ENCODE data around the gene ETV7.
"Not testable (repeated sequence)": the region's sequence is repeated elsewhere in the genome, so short reads cannot be mapped to it uniquely, and the experiment has no call there.

Gene ETV7

GRCh38 chr6:36372088-36372487 is 15.4 kb downstream of the ETV7 start:
- Histone ChIP-seq H3K4me1 (ENCODE audit: control insufficient read depth, insufficient read depth, low read length) (no peaks in the 10 kb centered on the region), H3K9ac (ENCODE audit: low read depth, low read length) (no peak overlapping the region), H3K4me3 (ENCODE audit: low read depth, low read length) (no peak overlapping the region), H3K9me3 (ENCODE audit: control insufficient read depth, insufficient read depth, low read length) (no peaks in the 10 kb centered on the region), H3K36me3 (ENCODE audit: control insufficient read depth, insufficient read depth, low read length) (no peaks in the 10 kb centered on the region), H3K27me3 (ENCODE audit: control insufficient read depth, insufficient read depth, low read length) (no peaks in the 10 kb centered on the region)

- no peak overlapping the region for H3K4me3 ChIP-seq (ENCODE audit: low read depth, low read length)
- H3K36me3 ChIP-seq (ENCODE audit: control insufficient read depth, insufficient read depth, low read length) = no peaks in the 10 kb centered on the region
- H3K4me1 ChIP-seq (ENCODE audit: control insufficient read depth, insufficient read depth, low read length) = no peaks in the 10 kb centered on the region
- H3K27me3 ChIP-seq (ENCODE audit: control insufficient read depth, insufficient read depth, low read length) = no peaks in the 10 kb centered on the region
- no peaks in the 10 kb centered on the region for H3K9me3 ChIP-seq (ENCODE audit: control insufficient read depth, insufficient read depth, low read length)
- no peak overlapping the region for H3K9ac ChIP-seq (ENCODE audit: low read depth, low read length)
Observed at GRCh38 chr6:36371211-36371610, 16.3 kb downstream of the ETV7 start.

GRCh38 chr6:36370638-36371037 is 16.8 kb downstream of the ETV7 start:
- Histone ChIP-seq H3K9ac (ENCODE audit: low read depth, low read length) (no peak overlapping the region), H3K9me3 (ENCODE audit: control insufficient read depth, insufficient read depth, low read length) (no peaks in the 10 kb centered on the region), H3K36me3 (ENCODE audit: control insufficient read depth, insufficient read depth, low read length) (no peaks in the 10 kb centered on the region), H3K27me3 (ENCODE audit: control insufficient read depth, insufficient read depth, low read length) (no peaks in the 10 kb centered on the region), H3K4me3 (ENCODE audit: low read depth, low read length) (no peak overlapping the region), H3K4me1 (ENCODE audit: control insufficient read depth, insufficient read depth, low read length) (no peaks in the 10 kb centered on the region)

- no peak overlapping the region for H3K9ac ChIP-seq (ENCODE audit: low read depth, low read length)
- no peak overlapping the region for H3K4me3 ChIP-seq (ENCODE audit: low read depth, low read length)
- H3K9me3 ChIP-seq (ENCODE audit: control insufficient read depth, insufficient read depth, low read length) = no peaks in the 10 kb centered on the region
- H3K4me1 ChIP-seq (ENCODE audit: control insufficient read depth, insufficient read depth, low read length) = no peaks in the 10 kb centered on the region
- no peaks in the 10 kb centered on the region for H3K27me3 ChIP-seq (ENCODE audit: control insufficient read depth, insufficient read depth, low read length)
- no peaks in the 10 kb centered on the region for H3K36me3 ChIP-seq (ENCODE audit: control insufficient read depth, insufficient read depth, low read length)
Observed at GRCh38 chr6:36368921-36369865, 18.3 kb downstream of the ETV7 start.

- H3K36me3 ChIP-seq (ENCODE audit: control insufficient read depth, insufficient read depth, low read length) = no peaks in the 10 kb centered on the region
- H3K27me3 ChIP-seq (ENCODE audit: control insufficient read depth, insufficient read depth, low read length) = no peaks in the 10 kb centered on the region
- no peak overlapping the region for H3K4me3 ChIP-seq (ENCODE audit: low read depth, low read length)
- no peaks in the 10 kb centered on the region for H3K9me3 ChIP-seq (ENCODE audit: control insufficient read depth, insufficient read depth, low read length)
- no peak overlapping the region for H3K9ac ChIP-seq (ENCODE audit: low read depth, low read length)
- H3K4me1 ChIP-seq (ENCODE audit: control insufficient read depth, insufficient read depth, low read length) = no peaks in the 10 kb centered on the region
Observed at GRCh38 chr6:36368421-36368820, 19.0 kb downstream of the ETV7 start.

- Histone ChIP-seq H3K4me3 (ENCODE audit: low read depth, low read length) (no peak overlapping the region), H3K9me3 (ENCODE audit: control insufficient read depth, insufficient read depth, low read length) (no peaks in the 10 kb centered on the region), H3K9ac (ENCODE audit: low read depth, low read length) (no peak overlapping the region), H3K36me3 (ENCODE audit: control insufficient read depth, insufficient read depth, low read length) (no peaks in the 10 kb centered on the region), H3K27me3 (ENCODE audit: control insufficient read depth, insufficient read depth, low read length) (no peaks in the 10 kb centered on the region), H3K4me1 (ENCODE audit: control insufficient read depth, insufficient read depth, low read length) (no peaks in the 10 kb centered on the region)
Observed at GRCh38 chr6:36367743-36368142, 19.7 kb downstream of the ETV7 start.

- no peaks in the 10 kb centered on the region for H3K27me3 ChIP-seq (ENCODE audit: control insufficient read depth, insufficient read depth, low read length)
- no peaks in the 10 kb centered on the region for H3K4me1 ChIP-seq (ENCODE audit: control insufficient read depth, insufficient read depth, low read length)
- H3K36me3 ChIP-seq (ENCODE audit: control insufficient read depth, insufficient read depth, low read length) = no peaks in the 10 kb centered on the region
- no peak overlapping the region for H3K4me3 ChIP-seq (ENCODE audit: low read depth, low read length)
- no peak overlapping the region for H3K9ac ChIP-seq (ENCODE audit: low read depth, low read length)
- H3K9me3 ChIP-seq (ENCODE audit: control insufficient read depth, insufficient read depth, low read length) = no peaks in the 10 kb centered on the region
Observed at GRCh38 chr6:36364669-36365479, 22.6 kb downstream of the ETV7 start.

- H3K9me3 ChIP-seq (ENCODE audit: control insufficient read depth, insufficient read depth, low read length); H3K4me3 ChIP-seq (ENCODE audit: low read depth, low read length); H3K27me3 ChIP-seq (ENCODE audit: control insufficient read depth, insufficient read depth, low read length); H3K9ac ChIP-seq (ENCODE audit: low read depth, low read length); H3K4me1 ChIP-seq (ENCODE audit: control insufficient read depth, insufficient read depth, low read length); H3K36me3 ChIP-seq (ENCODE audit: control insufficient read depth, insufficient read depth, low read length): not testable (repeated sequence)
Observed at GRCh38 chr6:36364061-36364635, 23.3 kb downstream of the ETV7 start.

GRCh38 chr6:36363371-36363752 is 24.1 kb downstream of the ETV7 start:
- H3K36me3 ChIP-seq (ENCODE audit: control insufficient read depth, insufficient read depth, low read length); H3K4me3 ChIP-seq (ENCODE audit: low read depth, low read length); H3K9ac ChIP-seq (ENCODE audit: low read depth, low read length); H3K27me3 ChIP-seq (ENCODE audit: control insufficient read depth, insufficient read depth, low read length); H3K9me3 ChIP-seq (ENCODE audit: control insufficient read depth, insufficient read depth, low read length); H3K4me1 ChIP-seq (ENCODE audit: control insufficient read depth, insufficient read depth, low read length): not testable (repeated sequence)

- Histone ChIP-seq H3K36me3 (ENCODE audit: control insufficient read depth, insufficient read depth, low read length) (no peaks in the 10 kb centered on the region), H3K4me1 (ENCODE audit: control insufficient read depth, insufficient read depth, low read length) (no peaks in the 10 kb centered on the region), H3K9ac (ENCODE audit: low read depth, low read length) (no peak overlapping the region), H3K27me3 (ENCODE audit: control insufficient read depth, insufficient read depth, low read length) (no peaks in the 10 kb centered on the region), H3K4me3 (ENCODE audit: low read depth, low read length) (no peak overlapping the region), H3K9me3 (ENCODE audit: control insufficient read depth, insufficient read depth, low read length) (no peaks in the 10 kb centered on the region)
Observed at GRCh38 chr6:36362551-36363370, 24.7 kb downstream of the ETV7 start.

- Histone ChIP-seq H3K9me3 (ENCODE audit: control insufficient read depth, insufficient read depth, low read length) (no peaks in the 10 kb centered on the region), H3K4me1 (ENCODE audit: control insufficient read depth, insufficient read depth, low read length) (no peaks in the 10 kb centered on the region), H3K27me3 (ENCODE audit: control insufficient read depth, insufficient read depth, low read length) (no peaks in the 10 kb centered on the region), H3K4me3 (ENCODE audit: low read depth, low read length) (no peak overlapping the region), H3K36me3 (ENCODE audit: control insufficient read depth, insufficient read depth, low read length) (no peaks in the 10 kb centered on the region), H3K9ac (ENCODE audit: low read depth, low read length) (no peak overlapping the region)
Observed at GRCh38 chr6:36361071-36361470, 26.4 kb downstream of the ETV7 start.
